GM21526 (cell line): ENCODE results near the gene HTR5A.

Source experiments
- ATAC-seq: cut with Tn5 transposase; IDR thresholded peaks from one replicate; pipeline ENCODE4 v1.9.1; 2021; ENCODE audit warnings: moderate library complexity; ENCODE audit not compliant: unreplicated experiment, low FRiP score

Gene HTR5A

GRCh38 chr7:155084021-155084420, 13.9 kb downstream of the HTR5A start:
- ATAC-seq: no peak

GRCh38 chr7:155084969-155085368, 14.8 kb downstream of the HTR5A start:
- no peak for ATAC-seq

GRCh38 chr7:155090684-155091083, 20.6 kb downstream of the HTR5A start:
- ATAC-seq: no peak

DNA sequence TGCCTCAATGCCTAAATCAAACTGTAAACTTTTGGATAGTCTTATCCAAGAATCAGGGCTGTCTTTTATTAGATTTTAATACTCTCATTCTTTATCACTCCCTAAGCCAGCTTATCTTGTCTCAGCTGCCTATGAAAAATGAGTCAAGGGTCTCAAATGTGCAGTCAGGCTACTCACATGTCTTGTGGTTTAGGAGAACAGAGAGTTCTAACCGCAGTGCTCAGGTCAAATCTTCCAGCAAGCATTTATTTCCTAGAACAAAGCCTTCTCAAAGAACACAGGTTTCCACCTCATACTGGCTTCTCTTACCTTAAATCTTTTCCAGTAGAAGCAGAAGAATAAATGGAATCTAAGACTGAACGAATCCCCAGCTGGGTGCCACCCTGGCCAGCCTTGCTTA, 23.5 kb downstream of the HTR5A start:
- ATAC-seq: no peak

GRCh38 chr7:155094636-155095135, 24.6 kb downstream of the HTR5A start:
- no peak for ATAC-seq

GRCh38 chr7:155097338-155097737, 27.2 kb downstream of the HTR5A start:
- no peak for ATAC-seq

- ATAC-seq: no peak
These were observed 33.7 kb downstream of the HTR5A start for GRCh38 chr7:155103839-155104238.

- no peak for ATAC-seq
These were observed 34.8 kb downstream of the HTR5A start for GRCh38 chr7:155104913-155105312.

GRCh38 chr7:155106356-155106755, 36.2 kb downstream of the HTR5A start:
- no peak for ATAC-seq

DNA sequence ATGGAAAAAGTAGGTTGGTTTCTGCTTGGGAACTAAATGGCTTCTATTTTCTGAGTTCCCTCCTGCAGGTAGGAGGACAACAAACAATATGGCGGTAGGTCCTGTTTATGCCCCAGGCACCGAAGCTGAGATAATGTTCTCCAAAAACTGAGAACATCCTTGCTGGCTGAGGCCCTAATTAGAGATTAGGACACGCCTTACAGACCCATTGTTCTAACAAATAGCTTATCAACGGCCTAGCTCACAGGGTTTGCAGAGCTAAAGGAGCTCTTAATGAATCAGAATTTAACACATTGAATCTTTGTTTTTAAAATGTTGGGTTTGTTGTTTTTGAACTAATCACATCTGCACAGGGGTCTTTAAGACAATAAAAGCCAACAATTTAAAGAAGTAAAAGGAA, 37.0 kb downstream of the HTR5A start:
- no peak for ATAC-seq

DNA sequence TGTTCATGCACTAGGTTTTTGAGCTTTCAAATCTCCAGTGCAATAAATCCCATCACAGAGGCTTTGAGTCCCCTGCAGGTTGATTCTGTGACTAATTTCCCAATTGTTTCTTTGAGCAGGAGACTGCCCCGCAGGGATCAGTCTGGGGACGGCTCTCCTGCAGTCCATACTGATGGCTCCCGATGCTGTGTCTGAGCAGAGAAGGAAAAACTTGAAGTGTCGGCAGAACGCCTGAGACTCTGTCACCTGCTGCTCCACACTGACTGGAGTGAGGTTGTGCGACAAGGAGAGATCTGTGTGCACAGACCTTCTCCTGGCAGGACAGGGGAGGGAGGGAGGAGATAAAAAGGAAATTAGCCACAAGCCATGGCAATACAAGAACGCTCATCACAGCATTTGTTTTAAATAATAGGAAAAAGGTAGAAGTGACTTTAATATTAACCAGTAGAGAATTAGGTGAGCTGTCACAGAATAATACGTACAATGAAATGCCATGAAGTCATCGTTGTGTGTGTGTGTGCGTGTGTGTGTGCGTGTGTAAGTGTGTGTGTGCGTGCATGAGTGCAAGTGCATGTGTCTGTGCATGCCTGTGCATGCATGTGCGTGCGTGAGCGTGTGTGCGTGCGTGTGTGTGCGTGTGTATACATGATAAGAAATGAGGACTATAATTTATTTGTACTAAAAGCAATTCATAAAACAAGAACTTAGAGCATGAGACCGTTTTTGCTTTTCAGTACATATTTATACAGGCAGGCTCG, 38.2 kb downstream of the HTR5A start:
- no peak for ATAC-seq

DNA sequence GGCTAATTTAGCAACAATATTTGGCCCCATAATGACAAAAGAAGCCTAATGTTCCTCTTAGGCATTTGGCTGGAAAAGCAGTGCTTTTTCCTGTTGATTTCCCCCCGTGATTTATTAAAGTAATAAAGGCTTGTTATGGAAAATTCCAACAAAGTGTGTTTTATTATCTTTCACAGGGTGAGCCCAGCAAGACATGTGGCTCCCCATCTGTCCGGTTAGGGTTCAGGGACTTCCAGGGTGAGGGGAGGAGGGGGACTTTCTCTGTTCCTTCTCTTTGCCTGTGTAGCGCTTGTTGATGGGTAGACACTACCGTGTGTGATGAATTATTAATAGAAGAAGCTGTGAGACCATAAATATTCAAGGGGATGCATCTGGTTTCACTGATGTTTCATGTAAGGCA, 39.0 kb downstream of the HTR5A start:
- ATAC-seq: no peak

- ATAC-seq: no peak
These were observed 45.2 kb downstream of the HTR5A start for GRCh38 chr7:155115288-155115687.

DNA sequence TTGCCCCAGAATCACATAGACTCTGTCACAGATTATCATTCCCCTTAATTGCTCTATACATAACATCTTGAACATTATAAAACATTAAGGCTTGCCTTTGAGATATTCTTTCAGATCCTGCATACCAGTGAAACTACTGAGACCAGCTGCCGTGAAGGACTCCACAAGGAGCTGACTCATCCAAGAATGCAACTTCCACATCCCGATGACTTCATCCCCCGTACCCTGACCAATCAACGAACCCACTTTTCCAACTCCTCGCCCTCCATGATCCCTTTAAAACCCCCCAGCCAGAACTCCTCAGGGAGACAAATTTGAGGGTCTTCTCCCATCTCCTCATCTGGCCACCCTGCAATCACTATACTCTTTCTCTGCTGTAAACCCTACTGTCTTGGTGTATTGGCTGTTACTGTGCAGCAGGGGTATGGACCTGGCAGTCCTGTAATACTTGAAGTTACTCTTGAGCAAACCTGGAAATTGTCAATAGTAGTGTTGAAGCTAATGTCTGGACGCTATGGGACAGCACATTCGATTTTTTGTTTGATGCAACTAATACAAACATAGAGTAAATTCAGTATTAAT, 49.8 kb downstream of the HTR5A start:
- ATAC-seq: no peak

- ATAC-seq: no peak
These were observed 50.3 kb downstream of the HTR5A start for GRCh38 chr7:155120460-155120859.

DNA sequence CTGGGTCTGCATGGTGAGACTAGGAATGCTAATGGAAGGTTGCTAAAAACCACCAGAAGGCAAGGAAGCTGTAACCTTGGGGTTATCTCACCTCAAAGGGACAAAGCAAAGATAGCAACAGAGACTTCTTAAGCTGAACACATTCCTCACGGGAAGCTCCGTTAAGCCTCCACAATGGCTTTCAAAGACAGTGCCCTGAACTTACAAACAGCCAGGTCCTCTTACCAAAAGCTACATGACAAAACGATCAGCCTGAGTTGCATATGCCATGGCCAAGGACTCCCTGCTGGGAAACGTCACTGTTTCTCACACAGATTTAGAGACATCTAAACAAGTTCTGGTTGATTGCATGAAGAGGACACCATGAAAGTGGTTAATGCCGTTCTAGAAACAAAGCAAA, 52.7 kb downstream of the HTR5A start:
- ATAC-seq: no peak

- no peak for ATAC-seq
These were observed 53.3 kb downstream of the HTR5A start for GRCh38 chr7:155123413-155123812.

GRCh38 chr7:155124706-155125105, 54.6 kb downstream of the HTR5A start:
- ATAC-seq: no peak

- ATAC-seq: no peak
These were observed 59.1 kb downstream of the HTR5A start for GRCh38 chr7:155129186-155129585.

DNA sequence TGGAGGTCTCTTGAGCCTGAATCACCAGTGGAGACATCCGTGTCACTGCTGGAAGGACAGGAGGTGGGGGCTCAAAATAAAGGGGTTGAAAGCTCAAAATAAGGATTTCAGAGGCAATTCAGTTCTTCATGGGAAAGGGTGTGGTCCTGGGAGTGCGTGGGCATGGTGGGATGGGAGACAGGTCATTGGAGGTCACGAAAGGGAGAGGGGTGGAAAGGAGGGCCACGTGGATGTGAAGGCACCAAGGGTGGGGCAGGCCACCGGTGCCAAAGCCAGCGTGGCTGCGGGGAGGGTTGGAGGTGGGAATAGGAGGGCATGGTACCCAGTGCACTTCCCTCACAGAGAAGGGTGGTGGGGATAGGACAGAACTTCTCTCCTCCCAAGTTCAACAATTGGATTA, 59.7 kb downstream of the HTR5A start:
- no peak for ATAC-seq

DNA sequence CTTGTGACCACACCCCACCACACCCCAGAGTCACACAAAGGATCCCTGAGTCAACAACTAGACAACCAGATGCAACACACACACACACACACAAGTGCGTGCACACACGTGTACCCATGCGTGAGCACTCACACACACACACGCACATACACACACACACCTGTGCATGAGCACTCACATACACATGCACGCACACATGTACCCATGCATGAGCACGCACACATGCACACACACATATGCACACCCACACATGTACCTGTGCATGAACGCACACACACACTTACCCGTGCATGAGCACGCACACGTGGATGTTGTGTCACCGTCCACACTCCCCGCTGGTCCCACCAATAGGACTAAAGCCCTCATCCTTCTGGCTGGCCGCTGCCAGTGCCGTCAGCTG, 60.4 kb downstream of the HTR5A start:
- no peak for ATAC-seq

DNA sequence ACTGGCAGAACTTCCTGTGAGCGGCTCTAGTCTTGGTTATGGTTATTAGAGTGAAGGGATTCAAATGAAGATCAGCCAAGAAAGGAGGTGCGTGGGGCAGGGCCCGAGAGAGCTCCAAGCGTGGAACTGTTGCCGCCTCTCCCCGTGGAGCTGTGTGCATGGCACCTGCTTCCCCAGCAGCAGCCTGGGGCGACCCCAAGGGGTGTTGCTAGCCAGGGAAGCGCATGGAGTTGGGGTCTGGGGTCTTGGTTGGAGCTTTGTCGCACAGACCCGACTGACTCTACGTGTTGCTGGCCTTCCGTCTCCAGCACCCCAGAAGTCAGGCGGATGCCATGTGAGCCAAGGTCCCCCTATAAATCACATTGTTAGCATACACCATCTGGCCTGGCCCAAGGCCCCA, 61.0 kb downstream of the HTR5A start:
- ATAC-seq: no peak
